ENCODE measurements around the gene GJB5. TPM values are rescaled to one million over a fixed set of nuclear protein-coding genes. Genes with fewer than 3 reads are reported as not detected.

GJB5 gene
- total RNA-seq, 1 donor from 2014 or later = not detected

GRCh38 chr1:34745666-34746065 is 9.2 kb upstream of the GJB5 start:
- intact Hi-C loops (cut with micrococcal nuclease) = no loop called here
- H3K27ac ChIP-seq (replicated peaks) = no peak overlapping the region
- no peak for DNase-seq
- TF ChIP-seq CTCF (IDR thresholded peaks at IDR 0.05; ENCODE audit: borderline replicate concordance) = no peak
- no peaks in the 10 kb centered on the region for H3K4me1 ChIP-seq
- no peaks in the 10 kb centered on the region for H3K9me3 ChIP-seq (replicated peaks)
- H3K27me3 ChIP-seq (ENCODE audit: low read depth) = peaks cover 65% of the 10 kb centered on the region
- H3K36me3 ChIP-seq = no peaks in the 10 kb centered on the region
- no peak overlapping the region for H3K4me3 ChIP-seq

DNA sequence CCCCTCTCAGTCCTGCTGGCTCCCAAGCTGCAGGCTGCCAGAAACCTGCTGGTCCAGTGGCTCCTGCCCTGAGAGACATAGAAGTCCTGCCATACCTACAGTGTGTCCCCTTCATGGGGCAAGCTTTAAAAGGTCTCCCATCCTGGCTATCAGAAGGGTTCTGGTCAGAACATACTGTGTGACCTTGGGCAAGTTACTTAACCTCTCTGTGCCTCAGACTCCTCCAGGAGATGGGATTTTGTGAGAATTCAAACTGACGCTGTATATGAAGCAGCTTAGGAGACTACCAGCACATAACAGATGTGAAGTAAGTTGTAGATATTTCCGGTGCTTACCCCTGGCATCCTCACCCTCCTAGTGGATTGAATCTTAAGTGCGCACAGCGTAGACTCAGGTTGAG is 8.7 kb upstream of the GJB5 start:
- Histone ChIP-seq H3K27ac (replicated peaks) (no peak overlapping the region), H3K36me3 (no peaks in the 10 kb centered on the region), H3K27me3 (ENCODE audit: low read depth) (peaks cover 64% of the 10 kb centered on the region), H3K4me1 (no peaks in the 10 kb centered on the region), H3K4me3 (no peak overlapping the region), H3K9me3 (replicated peaks) (no peaks in the 10 kb centered on the region)
- no peak for TF ChIP-seq CTCF (IDR thresholded peaks at IDR 0.05; ENCODE audit: borderline replicate concordance)
- intact Hi-C loops (cut with micrococcal nuclease) = no loop called here
- no peak for DNase-seq

GRCh38 chr1:34746785-34747637 is 7.8 kb upstream of the GJB5 start:
- Histone ChIP-seq H3K36me3 (no peaks in the 10 kb centered on the region), H3K27ac (replicated peaks) (no peak overlapping the region), H3K27me3 (ENCODE audit: low read depth) (peaks cover 56% of the 10 kb centered on the region), H3K9me3 (replicated peaks) (no peaks in the 10 kb centered on the region), H3K4me1 (no peaks in the 10 kb centered on the region), H3K4me3 (no peak overlapping the region)
- TF ChIP-seq CTCF (IDR thresholded peaks at IDR 0.05; ENCODE audit: borderline replicate concordance) = no peak
- DNase-seq = no peak
- intact Hi-C loops (cut with micrococcal nuclease) = no loop called here

DNA sequence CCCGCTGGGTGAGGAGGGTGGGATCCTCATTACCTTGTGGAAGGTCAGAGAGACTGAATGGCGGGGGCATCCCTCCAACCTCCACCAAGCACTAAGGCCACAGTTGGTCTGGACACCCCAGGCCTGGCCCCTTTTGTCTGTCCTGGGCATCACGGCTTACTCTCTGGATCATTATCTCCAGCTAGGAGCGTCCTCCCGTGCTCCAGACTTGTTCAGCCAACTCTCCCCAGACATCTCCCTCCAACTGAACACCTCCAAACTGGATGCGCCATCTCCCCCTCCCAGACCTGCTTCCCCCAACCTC is 7.3 kb upstream of the GJB5 start:
- no peak for DNase-seq
- Histone ChIP-seq H3K9me3 (replicated peaks) (no peaks in the 10 kb centered on the region), H3K4me3 (no peak overlapping the region), H3K27me3 (ENCODE audit: low read depth) (peaks cover 55% of the 10 kb centered on the region), H3K4me1 (no peaks in the 10 kb centered on the region), H3K27ac (replicated peaks) (no peak overlapping the region), H3K36me3 (no peaks in the 10 kb centered on the region)
- no peak for TF ChIP-seq CTCF (IDR thresholded peaks at IDR 0.05; ENCODE audit: borderline replicate concordance)
- intact Hi-C loops (cut with micrococcal nuclease) = no loop called here

GRCh38 chr1:34749992-34750391 is 4.9 kb upstream of the GJB5 start:
- Histone ChIP-seq H3K4me3 (no peak overlapping the region), H3K27me3 (ENCODE audit: low read depth) (peaks cover 64% of the 10 kb centered on the region), H3K4me1 (no peaks in the 10 kb centered on the region), H3K9me3 (replicated peaks) (no peaks in the 10 kb centered on the region), H3K36me3 (no peaks in the 10 kb centered on the region), H3K27ac (replicated peaks) (no peak overlapping the region)
- intact Hi-C loops (cut with micrococcal nuclease) = no loop called here
- TF ChIP-seq CTCF (IDR thresholded peaks at IDR 0.05; ENCODE audit: borderline replicate concordance) = no peak
- no peak for DNase-seq
